ENCODE measurements around the gene ADAMTS3. TPM values are rescaled to one million over a fixed set of nuclear protein-coding genes. Genes with fewer than 3 reads are reported as not detected.

The ADAMTS3 gene
- total RNA-seq, 1 experiment from 2014 or later = 0.07 TPM

GRCh38 chr4:72408568-72408967, 160.5 kb downstream of the ADAMTS3 start:
- intact Hi-C loops (cut with micrococcal nuclease; ENCODE audit: unreplicated experiment) = no loop called here

DNA sequence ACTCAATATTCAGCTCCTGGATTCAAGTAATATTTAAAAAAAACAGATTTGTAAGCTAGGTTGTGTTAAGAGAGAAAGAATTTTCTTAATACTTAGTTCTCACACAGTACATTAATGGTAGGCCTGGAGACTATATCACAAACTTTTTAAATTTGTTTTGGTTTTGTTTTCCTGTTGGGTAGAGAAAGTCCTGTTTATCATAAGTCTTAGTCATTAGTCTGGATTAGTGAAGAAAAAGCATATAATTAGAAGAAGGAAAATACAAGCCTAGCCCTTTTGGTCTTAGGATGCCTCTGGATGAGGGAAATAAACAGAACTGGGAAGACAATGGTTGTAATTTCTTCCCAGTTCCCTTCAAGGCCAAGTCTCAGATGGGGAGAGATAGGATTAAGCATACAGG, 163.6 kb downstream of the ADAMTS3 start:
- no TSS peak for BruUV-seq (replicated peaks)
- no peaks in the 10 kb centered on the region for H3K9me3 Mint-ChIP-seq (ENCODE audit: low read depth, unreplicated experiment)
- H3K27me3 Mint-ChIP-seq (ENCODE audit: unreplicated experiment) = no peaks in the 10 kb centered on the region
- TF ChIP-seq, protein P1, sequence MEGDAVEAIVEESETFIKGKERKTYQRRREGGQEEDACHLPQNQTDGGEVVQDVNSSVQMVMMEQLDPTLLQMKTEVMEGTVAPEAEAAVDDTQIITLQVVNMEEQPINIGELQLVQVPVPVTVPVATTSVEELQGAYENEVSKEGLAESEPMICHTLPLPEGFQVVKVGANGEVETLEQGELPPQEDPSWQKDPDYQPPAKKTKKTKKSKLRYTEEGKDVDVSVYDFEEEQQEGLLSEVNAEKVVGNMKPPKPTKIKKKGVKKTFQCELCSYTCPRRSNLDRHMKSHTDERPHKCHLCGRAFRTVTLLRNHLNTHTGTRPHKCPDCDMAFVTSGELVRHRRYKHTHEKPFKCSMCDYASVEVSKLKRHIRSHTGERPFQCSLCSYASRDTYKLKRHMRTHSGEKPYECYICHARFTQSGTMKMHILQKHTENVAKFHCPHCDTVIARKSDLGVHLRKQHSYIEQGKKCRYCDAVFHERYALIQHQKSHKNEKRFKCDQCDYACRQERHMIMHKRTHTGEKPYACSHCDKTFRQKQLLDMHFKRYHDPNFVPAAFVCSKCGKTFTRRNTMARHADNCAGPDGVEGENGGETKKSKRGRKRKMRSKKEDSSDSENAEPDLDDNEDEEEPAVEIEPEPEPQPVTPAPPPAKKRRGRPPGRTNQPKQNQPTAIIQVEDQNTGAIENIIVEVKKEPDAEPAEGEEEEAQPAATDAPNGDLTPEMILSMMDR (IDR thresholded peaks at IDR 0.05; ENCODE audit: unreplicated experiment) = no peak
- no peaks in the 10 kb centered on the region for H3K4me1 Mint-ChIP-seq (ENCODE audit: low read depth, unreplicated experiment)
- DNase-seq = no peak
- H3K4me3 Mint-ChIP-seq (ENCODE audit: low read depth, unreplicated experiment) = no peak overlapping the region
- CTCF ChIA-PET = no interaction called here
- H3K27ac Mint-ChIP-seq (ENCODE audit: unreplicated experiment) = no peak overlapping the region
- H3K36me3 Mint-ChIP-seq (ENCODE audit: insufficient read depth, unreplicated experiment) = no peaks in the 10 kb centered on the region
- intact Hi-C loops (cut with micrococcal nuclease; ENCODE audit: unreplicated experiment) = no loop called here

More at GRCh38 chr4:72408568-72408967, 160.5 kb downstream of the ADAMTS3 start:
- Mint-ChIP-seq H3K27ac (ENCODE audit: unreplicated experiment) (no peak overlapping the region), H3K9me3 (ENCODE audit: low read depth, unreplicated experiment) (no peaks in the 10 kb centered on the region), H3K27me3 (ENCODE audit: unreplicated experiment) (no peaks in the 10 kb centered on the region), H3K4me3 (ENCODE audit: low read depth, unreplicated experiment) (no peak overlapping the region), H3K36me3 (ENCODE audit: insufficient read depth, unreplicated experiment) (no peaks in the 10 kb centered on the region), H3K4me1 (ENCODE audit: low read depth, unreplicated experiment) (no peaks in the 10 kb centered on the region)
- no TSS peak for BruUV-seq (replicated peaks)
- no peak for DNase-seq
- CTCF ChIA-PET = no interaction called here
- TF ChIP-seq, protein P1 (IDR thresholded peaks at IDR 0.05; ENCODE audit: unreplicated experiment) = no peak

- H3K27ac Mint-ChIP-seq (ENCODE audit: unreplicated experiment) = no peak overlapping the region
- no peak overlapping the region for H3K4me3 Mint-ChIP-seq (ENCODE audit: low read depth, unreplicated experiment)
- intact Hi-C loops (cut with micrococcal nuclease; ENCODE audit: unreplicated experiment) = no loop called here
- CTCF ChIA-PET = no interaction called here
- BruUV-seq (replicated peaks) = no TSS peak
- no peaks in the 10 kb centered on the region for H3K9me3 Mint-ChIP-seq (ENCODE audit: low read depth, unreplicated experiment)
- no peak for DNase-seq
- H3K27me3 Mint-ChIP-seq (ENCODE audit: unreplicated experiment) = no peaks in the 10 kb centered on the region
- TF ChIP-seq, protein P1 (IDR thresholded peaks at IDR 0.05; ENCODE audit: unreplicated experiment) = no peak
- no peaks in the 10 kb centered on the region for H3K4me1 Mint-ChIP-seq (ENCODE audit: low read depth, unreplicated experiment)
- H3K36me3 Mint-ChIP-seq (ENCODE audit: insufficient read depth, unreplicated experiment) = no peaks in the 10 kb centered on the region
Measured at GRCh38 chr4:72397314-72397713, 171.7 kb downstream of the ADAMTS3 start.

DNA sequence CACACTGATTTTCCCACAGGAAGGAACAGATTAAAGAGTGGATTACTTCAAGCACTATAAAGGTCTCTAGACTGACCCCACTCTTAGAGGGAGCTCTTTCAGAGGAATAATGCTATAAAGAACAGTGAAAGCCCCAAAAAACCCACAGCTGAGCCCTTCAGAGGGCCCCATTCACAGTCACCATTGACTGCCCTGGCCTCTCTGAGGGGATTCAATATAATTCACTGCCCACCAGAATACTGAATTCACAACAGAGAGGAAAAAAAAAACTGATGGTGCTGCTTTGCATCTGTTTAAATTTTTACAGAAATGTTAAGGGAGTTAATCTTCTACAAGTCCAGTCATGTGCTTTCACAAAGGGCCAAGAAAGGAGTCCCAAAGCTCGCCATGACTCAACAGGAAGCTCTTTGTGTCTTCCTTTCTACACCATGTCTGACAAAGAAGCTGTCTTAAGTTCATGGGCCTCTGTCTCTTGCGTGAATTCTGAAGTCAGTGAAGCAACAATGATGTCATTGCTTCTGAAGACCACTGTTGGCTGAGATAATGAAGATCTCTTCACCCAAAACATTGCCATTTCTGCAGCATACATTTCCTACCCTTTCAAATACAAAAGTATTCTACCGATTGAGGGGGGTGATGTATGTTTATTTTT, 174.9 kb downstream of the ADAMTS3 start:
- Mint-ChIP-seq H3K36me3 (ENCODE audit: insufficient read depth, unreplicated experiment) (no peaks in the 10 kb centered on the region), H3K4me1 (ENCODE audit: low read depth, unreplicated experiment) (no peaks in the 10 kb centered on the region), H3K27ac (ENCODE audit: unreplicated experiment) (no peak overlapping the region), H3K9me3 (ENCODE audit: low read depth, unreplicated experiment) (no peaks in the 10 kb centered on the region), H3K4me3 (ENCODE audit: low read depth, unreplicated experiment) (no peak overlapping the region), H3K27me3 (ENCODE audit: unreplicated experiment) (no peaks in the 10 kb centered on the region)
- no TSS peak for BruUV-seq (replicated peaks)
- CTCF ChIA-PET = interaction anchor here (0.7 kb wide), 1 partner anchor 639 kb away, joined by 5 read pairs; no protein-coding TSS in a partner anchor
- TF ChIP-seq, protein P1 (IDR thresholded peaks at IDR 0.05; ENCODE audit: unreplicated experiment) = no peak
- intact Hi-C loops (cut with micrococcal nuclease; ENCODE audit: unreplicated experiment) = no loop called here
- DNase-seq = no peak

All from Calu3 (cell line).